GM19452 (cell line): Measurements from ENCODE around the gene ODAPH.
"Not testable (repeated sequence)": the region's sequence is repeated elsewhere in the genome, so short reads cannot be mapped to it uniquely, and the experiment has no call there.

Experiments
- ATAC-seq: cut with Tn5 transposase; IDR thresholded peaks from one replicate; pipeline ENCODE4 v1.9.1; 2021; ENCODE audit not compliant: unreplicated experiment

Gene ODAPH, protein sequence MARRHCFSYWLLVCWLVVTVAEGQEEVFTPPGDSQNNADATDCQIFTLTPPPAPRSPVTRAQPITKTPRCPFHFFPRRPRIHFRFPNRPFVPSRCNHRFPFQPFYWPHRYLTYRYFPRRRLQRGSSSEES

DNA sequence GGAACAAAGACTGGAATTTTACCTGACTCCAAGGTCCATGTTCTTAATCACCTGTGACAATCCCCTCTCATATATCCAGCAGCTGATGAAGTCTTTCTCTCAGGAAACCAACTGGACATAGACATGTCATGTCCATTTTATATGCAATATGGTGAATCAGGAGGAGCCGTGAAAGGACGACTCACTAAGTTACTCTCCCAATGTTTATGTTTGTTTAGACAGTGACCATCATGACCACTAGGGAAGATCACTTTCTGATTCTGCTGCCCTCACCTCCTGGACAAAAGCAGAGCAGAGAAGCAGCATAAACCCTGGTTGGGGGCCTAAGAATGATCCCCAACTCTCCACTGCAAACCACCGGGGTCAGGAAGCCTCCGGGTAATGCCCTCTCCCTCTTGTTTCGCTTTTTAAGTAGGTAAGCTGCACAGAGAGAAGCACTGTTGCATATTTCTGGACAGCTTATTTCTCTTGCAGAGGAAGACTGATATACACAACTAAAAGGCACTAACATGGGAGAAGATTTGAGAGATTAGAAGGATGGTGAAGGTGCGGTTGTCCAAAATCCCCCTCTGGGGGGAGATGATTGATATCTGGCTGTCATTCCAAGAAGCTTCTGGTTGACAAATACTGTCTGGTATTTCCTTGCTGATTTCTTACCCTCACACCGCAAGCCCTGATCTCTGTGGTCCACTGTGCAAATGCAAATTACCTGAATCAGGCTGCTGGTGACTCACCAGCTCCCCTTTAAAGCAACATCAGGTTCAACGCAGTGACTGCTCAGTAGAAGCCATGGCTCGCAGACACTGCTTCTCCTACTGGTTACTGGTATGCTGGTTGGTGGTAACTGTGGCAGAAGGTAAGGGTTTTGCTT, at the start of gene ODAPH:
TSS of gene ODAPH (plus strand) at position 773 of the 871 bp plus-strand sequence. CDS start at position 790, 17 bp downstream.
- peak; percentile 88 for ATAC-seq

DNA sequence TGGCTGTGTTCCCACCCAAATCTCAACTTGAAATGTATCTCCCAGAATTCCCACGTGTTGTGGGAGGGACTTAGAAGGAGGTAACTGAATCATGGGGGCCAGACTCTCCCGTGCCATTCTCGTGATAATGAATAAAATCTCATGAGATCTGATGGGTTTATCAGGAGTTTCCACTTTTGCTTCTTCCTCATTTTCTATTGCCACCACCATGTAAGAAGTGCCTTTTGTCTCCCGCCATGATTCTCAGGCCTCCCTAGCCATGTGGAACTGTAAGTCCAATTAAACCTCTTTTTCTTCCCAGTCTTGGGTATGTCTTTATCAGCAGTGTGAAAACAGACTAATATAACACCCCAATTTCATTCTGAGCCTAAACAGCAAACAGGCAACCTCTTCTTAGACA, 46.3 kb upstream of the ODAPH start:
- not testable (repeated sequence) for ATAC-seq

DNA sequence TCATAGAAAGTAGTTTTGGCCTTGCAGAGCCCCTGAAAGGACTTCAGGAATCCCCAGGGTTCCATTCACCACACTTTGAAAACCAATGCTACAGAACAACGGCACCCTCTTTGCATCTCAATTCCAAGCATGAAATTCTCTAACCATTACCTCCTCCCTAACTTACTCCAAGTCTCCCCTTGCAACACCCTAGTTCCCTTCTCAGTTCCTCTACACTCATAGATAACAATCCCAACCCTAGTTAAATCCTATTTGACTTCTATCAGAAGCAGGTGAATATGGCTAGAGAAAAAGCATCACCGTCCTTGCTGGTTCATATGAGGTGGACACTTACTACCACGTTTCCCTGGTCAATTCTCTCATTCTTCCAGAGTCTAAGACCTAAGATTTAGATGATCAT, 44.0 kb upstream of the ODAPH start:
- no peak for ATAC-seq

DNA sequence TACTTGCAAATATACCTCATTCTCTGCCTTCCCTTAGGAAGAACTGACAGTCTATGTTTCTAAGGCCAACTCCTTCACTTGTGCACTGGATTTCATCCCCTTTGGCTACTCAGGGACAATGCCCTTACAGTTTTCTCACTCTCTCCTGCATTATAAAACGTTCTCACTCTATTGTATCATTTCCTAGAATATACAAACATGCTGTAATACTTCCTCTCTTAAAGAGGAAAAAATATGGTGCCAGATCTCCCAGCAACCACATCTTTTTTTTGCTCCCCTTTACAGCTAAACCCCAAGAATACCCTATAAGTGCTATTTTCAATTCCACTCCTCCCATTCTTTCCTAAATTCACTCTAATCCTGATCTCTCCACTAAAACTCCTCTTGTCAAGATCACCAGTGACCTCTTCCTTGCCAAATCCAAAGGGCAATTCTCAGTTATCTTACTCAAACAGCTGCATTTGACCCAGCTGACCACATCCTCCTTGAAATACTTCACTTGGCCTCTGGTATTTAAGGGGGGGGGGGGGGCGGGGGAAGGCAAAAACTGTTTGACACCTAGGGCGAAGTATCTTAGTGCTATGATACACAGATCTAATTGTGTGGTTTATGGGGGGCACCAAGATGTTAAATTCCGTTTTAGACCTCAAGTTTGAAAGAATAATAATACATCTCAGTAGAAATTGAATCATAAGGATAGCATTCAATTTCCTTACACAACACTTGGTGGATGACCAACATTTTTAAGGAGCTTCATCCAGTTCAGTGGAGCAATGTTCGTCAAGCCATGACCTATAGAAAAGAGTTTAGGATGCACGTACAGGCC, 43.3 kb upstream of the ODAPH start:
- ATAC-seq: no peak

DNA sequence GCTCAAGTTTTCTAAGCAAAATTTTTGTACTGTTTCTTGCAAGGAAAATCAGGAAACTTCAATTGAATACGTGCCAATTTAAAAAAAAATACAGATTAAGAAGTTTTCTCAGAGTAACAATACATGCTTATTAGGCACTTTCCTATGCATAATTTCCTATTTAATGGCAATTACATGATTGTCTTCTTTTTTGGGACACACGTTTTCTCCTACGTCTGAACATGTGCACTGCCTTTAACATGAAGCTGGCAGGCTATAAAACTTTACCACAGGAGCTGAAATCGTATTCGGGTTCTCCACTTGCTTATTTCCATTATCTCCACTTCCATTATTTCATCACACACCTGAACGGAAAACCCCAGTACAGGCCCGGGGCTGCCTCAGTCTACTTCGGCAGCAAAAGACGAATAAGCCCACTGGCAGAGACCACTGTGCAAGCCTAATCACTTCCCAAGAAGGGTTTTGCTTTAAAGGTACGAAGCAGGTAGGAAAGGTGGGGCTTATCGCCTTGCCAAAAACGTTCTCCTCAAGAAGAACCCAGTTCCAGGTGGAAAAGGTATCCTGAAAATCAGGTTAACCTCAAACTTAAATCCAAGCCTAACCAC, 42.2 kb upstream of the ODAPH start:
- no peak for ATAC-seq

DNA sequence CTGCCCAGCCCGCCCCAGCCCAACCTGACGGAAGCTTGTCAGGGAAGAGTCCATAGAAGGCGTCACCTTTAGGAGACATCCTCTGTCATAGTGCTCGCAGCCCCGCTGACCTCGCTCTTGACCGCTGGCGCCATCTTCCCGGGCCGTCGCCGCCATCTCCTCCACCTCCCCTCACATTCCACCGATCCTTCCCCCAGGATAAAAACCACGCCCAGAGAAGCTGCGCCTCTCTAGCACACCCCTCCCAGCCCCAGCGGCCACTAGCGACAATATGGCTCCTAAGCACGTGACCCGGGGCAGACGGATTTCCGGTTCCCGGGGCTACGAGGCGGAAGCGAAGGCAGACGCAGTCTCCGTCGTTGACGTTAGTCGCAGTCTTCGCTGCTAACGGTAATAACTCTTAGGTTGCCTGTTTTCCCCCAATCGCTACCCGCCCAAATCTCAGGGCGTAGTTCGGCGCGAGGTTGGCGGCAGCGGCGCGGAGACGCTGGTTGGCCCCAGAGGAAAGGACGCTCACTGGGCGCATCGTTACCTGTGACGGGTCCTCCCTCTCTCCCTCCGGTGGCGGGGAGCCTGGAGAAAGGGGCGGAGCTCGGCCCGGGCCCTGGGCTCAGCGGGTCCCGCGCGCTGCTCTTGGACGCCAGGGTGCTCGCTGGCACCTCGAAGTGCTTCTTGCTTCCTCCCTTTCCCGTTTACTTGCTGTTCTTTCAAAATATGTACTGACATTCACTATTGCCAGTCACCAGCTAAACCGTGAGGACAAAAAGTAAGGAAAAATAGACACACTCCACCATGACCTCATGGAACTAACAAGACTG, 41.5 kb upstream of the ODAPH start, which contains the start of the genes RCHY1 and THAP6:
TSS of gene RCHY1 (minus strand) at position 273 of the 818 bp plus-strand sequence. CDS start at position 156, 117 bp downstream.
TSS of gene THAP6 (plus strand) at position 343 of the 818 bp plus-strand sequence. CDS start 980 bp downstream, outside the sequence.
- peak; percentile 93 for ATAC-seq

DNA sequence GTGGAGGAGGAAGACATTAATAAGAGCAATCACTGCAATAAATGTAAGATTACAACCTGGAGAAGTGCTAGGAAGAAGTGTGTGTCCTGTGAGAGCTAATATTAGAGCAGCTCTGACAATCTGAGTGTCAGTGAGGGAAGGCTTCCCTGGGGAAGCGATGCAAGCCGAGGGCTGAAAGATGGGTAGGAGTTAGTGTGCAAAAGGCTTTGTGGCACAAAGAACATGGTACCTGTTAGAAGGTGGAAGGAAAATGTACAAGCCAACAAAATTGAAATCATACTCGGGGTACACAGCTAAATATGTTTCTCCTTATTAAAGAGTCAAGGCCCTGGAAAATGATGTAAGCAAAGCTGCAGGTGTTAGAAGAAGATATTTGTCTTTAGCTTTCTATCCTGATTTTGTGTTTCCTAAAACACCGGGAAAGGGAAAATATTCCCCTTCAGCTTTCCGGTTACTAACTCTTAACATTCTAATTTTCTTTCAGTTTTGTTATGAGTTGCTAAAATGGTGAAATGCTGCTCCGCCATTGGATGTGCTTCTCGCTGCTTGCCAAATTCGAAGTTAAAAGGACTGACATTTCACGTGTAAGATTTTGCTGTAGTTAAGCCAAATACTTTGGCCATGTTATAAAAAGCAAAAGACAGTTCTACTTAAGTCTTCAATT, 40.8 kb upstream of the ODAPH start:
- peak; percentile 4 for ATAC-seq

DNA sequence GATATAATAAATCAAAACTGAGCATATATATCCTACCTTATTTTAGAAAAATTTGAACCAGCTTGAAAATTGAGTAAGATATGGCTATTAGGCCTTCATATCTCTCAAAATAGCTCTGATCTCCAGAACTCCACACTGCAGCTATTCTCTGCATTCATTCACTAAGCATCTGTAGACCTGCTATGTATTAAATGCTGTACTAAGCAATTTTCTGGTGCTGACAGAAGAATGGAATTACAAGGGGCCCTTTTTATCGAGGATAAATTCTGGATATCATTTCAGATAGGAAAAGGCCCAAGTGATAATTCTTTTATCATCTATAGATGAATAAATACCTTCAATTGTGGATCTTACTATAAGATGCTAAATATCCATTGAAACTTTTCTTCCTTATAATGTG, 39.7 kb upstream of the ODAPH start:
- ATAC-seq: no peak

DNA sequence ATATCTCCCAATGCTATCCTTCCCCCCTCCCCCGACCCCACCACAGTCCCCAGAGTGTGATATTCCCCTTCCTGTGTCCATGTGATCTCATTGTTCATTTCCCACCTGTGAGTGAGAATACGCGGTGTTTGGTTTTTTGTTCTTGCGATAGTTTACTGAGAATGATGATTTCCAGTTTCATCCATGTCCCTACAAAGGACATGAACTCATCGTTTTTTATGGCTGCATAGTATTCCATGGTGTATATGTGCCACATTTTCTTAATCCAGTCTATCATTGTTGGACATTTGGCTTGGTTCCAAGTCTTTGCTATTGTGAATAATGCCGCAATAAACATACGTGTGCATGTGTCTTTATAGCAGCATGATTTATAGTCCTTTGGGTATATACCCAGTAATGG, 36.4 kb upstream of the ODAPH start:
- not testable (repeated sequence) for ATAC-seq

DNA sequence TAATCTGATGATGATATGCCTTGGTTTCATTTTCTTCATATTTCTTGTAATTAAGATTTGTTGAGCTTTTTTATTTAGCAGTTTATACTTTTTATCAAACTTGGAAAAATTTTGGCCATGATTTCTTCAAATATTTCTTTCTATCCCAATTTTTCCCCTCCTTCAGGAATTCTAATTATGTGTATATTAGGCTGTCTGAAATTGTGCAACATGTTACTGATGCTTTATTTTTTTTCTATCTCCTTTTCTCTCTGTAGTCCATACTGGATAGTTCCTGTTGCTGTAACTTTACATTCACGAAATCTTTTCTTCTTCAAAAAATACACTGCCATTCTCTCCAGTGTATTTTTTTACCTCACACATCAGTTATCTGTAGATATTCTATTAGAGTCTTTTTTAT, 30.8 kb upstream of the ODAPH start:
- ATAC-seq: no peak

DNA sequence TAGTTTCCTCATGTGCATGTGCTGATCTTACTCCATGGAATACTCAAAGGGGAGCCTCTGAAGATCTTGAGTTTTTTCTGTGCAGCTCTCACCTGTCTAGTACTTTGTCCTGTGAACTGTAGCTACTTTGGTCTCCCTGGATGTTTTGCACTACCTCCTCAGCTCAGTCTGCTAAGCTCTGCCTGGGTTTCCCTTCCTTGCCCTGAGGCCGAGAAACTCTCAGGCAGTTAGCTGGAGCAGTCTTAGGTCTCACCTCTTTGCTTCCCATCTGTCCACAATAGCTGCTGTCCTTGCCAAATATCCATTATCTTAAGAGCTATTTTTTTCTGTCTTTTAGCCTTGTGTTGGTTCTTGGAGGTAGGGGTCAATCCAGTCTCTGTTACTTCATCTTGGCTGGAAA, 30.0 kb upstream of the ODAPH start:
- no peak for ATAC-seq

DNA sequence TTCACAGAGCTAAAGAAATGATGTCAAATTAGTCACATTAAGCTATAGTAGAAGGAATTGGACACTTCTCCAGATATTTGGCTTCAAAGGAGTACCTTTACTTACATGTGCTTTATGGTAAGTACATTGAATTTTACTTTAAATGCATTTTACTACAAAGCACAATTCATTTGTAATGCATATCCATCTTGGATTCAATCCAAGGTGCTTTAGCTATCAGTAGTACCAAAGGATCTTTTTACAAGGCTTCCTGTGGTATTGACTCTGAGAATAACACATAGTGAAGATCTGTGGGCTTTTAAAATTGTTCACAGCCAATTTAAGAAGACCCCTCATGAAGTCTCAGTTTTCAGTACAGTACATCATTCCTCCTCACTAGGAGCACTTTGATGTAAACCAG, 28.4 kb upstream of the ODAPH start:
- no peak for ATAC-seq

DNA sequence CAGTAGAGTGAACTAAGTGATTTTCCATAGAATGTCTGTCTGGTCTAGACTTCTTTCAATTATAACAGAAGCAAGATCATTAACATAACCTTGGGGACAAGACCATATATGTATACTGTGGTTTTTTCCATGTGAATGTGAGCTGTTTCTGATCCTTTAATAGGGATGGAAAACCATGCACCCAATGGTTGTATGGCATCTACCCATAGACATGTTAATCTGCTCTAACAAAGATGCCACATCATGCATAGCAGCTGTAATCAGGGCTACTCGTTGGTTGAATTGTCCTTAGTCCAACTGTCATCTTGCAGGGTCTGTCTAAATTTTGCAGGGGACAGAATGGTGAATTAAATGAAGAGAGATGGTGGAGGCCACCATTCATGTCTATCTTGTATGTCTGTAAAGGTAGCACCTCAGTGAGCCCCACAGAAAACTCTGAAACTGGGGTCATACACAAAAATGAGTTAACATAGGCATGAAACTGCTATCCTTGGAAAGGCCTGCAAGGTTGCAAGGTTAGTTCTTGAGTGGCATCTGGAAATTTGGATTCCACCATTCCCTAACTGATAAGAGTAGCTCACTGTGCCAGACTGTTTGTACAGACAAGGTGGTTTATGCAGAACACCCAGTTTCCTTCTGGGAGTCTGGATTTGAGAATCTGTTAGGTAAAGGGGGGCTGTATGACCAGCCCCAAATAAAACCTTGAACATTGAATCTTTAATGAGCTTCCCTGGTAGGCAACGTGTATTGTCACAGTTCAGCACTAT, 25.1 kb upstream of the ODAPH start:
- ATAC-seq: no peak

DNA sequence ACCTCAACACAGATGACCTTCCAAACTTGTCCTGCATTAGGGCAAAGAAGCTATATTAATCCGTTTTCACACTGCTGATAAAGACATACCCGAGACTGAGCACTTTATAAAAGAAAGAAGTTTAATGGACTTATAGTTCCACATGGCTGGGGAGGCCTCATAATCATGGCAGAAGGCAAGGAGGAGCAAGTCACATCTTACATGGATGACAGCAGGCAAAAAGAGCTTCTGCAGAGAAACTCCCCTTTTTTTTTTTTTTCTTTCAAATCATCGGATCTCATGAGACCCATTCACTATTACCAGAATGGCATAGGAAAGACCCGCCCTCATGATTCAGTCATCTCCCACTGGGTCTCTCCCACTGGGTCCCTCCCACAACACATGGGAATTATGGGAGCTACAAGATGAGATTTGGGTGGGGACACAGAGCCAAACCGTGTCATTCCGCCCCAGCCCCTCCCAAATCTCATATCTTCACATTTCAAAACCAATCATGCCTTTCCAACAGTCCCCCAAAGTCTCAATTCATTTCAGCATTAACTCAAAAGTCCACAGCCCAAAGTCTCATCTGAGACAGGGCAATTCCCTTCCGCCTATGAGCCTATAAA, 24.2 kb upstream of the ODAPH start:
- ATAC-seq: not testable (repeated sequence)

DNA sequence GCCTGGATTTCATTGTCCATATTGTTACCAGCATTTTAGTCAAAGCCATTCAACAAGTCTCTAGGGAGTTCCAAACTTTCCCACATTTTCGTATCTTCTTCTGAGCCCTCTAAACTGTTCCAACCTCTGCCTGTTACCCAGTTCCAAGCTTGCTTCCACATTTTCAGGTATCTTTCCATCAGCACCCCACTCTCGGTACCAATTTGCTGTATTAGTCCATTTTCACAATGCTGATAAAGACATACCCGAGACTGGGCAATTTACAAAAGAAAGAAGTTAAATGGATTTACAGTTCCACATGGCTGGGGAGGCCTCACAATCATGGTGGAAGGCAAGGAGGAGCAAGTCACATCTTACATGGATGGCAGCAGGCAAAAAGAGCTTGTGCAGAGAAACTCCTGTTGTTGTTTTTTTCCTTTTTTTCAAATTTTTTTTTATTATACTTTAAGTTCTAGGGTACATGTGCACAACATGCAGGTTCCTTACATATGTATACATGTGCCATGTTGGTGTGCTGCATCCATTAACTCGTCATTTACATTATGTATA, 22.5 kb upstream of the ODAPH start:
- ATAC-seq: not testable (repeated sequence)

DNA sequence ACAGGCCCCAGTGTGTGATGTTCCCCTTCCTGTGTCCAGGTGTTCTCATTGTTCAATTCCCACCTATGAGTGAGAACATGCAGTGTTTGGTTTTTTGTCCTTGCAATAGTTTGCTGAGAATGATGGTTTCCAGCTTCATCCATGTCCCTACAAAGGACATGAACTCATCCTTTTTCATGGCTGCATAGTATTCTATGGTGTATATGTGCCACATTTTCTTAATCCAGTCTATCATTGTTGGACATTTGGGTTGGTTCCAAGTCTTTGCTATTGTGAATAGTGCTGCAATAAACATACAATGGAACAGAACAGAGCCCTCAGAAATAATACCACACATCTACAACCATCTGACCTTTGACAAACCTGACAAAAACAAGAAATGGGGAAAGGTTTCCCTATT, 21.9 kb upstream of the ODAPH start:
- not testable (repeated sequence) for ATAC-seq

DNA sequence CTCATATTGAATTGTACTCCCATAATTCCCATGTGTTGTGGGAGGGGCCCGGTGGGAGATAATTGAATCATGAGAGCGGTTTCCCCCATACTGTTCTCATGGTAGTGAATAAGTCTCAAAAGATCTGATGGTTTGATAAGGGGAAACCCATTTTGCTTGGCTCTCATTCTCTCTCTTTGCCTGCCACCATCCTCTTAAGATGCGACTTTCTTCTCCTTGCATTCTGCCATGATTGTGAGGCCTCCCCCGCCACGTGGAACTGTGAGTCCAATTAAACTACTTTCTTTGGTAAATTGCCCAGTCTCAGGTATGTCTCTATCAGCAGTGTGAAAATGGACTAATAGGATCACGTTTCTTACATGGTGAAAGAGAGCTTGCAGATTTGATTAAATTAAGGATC, 18.6 kb upstream of the ODAPH start:
- ATAC-seq: not testable (repeated sequence)

DNA sequence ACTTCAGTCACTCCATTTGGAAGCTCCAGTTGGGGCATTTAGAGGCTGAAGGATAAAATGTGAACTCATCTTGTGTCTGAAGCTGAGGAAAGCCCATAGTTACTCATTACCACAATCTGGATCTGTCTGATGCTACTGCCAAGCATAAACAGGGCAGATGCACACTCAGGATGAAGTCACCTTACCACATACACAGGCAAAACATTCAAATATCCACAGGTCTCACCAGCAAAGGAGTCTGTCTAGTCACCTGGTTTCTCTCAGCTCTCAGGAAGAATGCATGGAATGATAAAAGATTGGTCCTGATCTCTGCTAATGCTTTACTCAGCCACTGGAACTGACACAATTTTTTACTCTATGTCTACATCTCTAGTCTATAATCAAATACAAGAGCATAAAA, 13.0 kb upstream of the ODAPH start:
- no peak for ATAC-seq
